DLD1 (cell line): Measurements from ENCODE around the gene EFEMP2.
"Not testable (repeated sequence)": the region's sequence is repeated elsewhere in the genome, so short reads cannot be mapped to it uniquely, and the experiment has no call there.

ENCODE experiments used
- in situ Hi-C: cut with HindIII; loops from 2 replicates; pipeline ENCODE4 v1.10.0; 2017; ENCODE audit warnings: low sequenced_read_pairs

Gene EFEMP2

GRCh38 chr11:65833297-65834030 is 39.1 kb downstream of the EFEMP2 start, which contains the start of gene SNX32:
Gene SNX32, plus strand, starts transcription at chr11:65833963. Its CDS starts 103 bp downstream, at chr11:65834066.
- in situ Hi-C loops = no loop called here

GRCh38 chr11:65832231-65832630 is 40.4 kb downstream of the EFEMP2 start:
- in situ Hi-C loops = not testable (repeated sequence)

- in situ Hi-C loops = no loop called here
Measured at GRCh38 chr11:65829459-65829858, 43.1 kb downstream of the EFEMP2 start.

- in situ Hi-C loops = no loop called here
Measured at GRCh38 chr11:65826984-65827735, 45.4 kb downstream of the EFEMP2 start.

DNA sequence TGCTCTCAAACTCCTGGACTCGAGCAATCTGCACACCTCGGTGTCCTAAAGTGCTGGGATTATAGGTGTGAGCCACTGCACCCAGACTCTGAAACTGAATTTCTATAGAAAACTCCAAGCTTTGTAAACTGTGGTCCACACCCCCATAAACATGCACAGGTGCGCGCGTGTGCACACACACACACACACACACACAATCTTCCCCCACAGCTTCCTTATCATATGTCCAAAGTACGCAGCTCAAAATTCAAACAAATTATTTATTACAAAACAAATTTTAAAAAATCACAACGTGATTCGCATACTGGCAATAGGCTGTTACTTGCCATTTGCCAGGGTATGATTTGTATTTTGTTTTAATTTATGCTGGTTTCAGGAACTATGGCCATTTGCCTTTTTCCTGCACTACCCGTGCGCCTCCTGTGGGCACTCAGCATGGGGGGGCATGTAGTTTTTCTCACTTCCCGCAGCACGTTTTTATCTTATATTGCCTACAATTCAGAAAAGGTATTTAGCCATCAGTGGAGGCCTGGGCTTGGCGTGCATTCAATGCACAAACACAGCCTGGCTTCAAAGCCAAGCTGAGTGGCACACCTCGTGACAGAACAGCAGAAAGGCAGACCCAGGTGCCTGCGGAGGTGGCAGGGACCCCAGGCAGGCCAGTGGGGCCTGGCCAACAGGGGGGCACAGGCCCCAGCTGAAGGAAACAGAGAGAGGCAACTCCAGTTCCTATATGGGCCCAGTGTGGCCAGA is 49.6 kb downstream of the EFEMP2 start:
- in situ Hi-C loops = no loop called here

- in situ Hi-C loops = no loop called here
Measured at GRCh38 chr11:65821107-65821506, 51.5 kb downstream of the EFEMP2 start.

DNA sequence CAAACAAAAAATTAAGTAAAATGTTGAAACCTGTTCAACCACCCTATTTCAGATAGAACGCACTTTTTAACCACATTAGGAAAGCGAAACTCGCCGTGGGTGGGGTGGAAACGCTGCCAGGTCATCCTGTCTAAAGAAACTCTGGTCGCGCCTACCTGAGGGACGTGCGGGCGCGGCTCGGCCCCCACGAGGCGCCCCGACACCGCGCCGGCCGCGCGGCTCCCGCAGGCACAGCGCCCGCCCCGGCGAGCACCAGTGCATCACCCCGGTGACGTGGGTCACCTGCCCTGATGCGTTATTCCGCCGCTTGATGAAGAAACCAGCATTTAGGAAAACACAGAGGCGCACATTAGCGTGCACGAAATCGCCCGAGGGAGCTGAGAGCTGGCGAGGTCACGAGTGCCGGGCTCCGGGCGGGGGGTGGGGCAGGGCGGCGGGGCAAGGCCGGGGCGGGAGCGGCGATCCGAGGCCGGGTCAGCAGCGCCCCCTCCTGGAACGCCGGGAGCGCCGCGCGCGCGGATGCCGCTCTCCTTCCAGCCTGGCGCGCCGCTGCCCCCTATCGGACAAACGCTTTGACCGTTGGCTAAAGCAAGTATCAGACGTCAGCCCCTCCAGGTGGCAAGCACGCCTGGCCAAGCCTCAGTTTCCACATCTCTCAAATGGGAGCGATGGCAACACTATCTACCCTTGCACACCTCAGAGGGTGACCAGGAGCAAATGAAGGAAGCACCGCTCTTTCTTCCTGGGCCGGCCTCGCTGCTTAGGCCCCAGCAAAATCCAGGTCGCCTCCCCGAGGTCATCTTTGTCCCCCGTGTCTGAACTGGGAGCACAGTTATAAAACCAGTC is 54.5 kb downstream of the EFEMP2 start:
- in situ Hi-C loops = loop anchor here (10.0 kb wide), 1 partner anchor 53 kb away; no protein-coding TSS in a partner anchor

- in situ Hi-C loops = loop anchor here (10.0 kb wide), 1 partner anchor 53 kb away; no protein-coding TSS in a partner anchor
Measured at GRCh38 chr11:65817312-65817834, 55.2 kb downstream of the EFEMP2 start.

GRCh38 chr11:65816696-65817095 is 55.9 kb downstream of the EFEMP2 start:
- in situ Hi-C loops = loop anchor here (10.0 kb wide), 1 partner anchor 52 kb away; no protein-coding TSS in a partner anchor
